ENCODE data around the gene NUDT22.

Gene NUDT22

GRCh38 chr11:64229090-64229743, 3.1 kb downstream of the NUDT22 start:
- Histone ChIP-seq H3K9me3 (no peaks in the 10 kb centered on the region), H3K36me3 (no peaks in the 10 kb centered on the region), H3K4me1 (peaks cover 0 to 68% (median 58%) of the 10 kb centered on the region in 4 donors), H3K27me3 (no peaks in the 10 kb centered on the region), H3K4me3 (peak overlapping the region in 1 of 2 donors; percentile 82), H3K27ac (peak overlapping the region; percentile 88 to 92)
- DNase-seq, result no peak
- TF ChIP-seq CTCF (IDR thresholded peaks at IDR 0.05), result no peak
- intact Hi-C loops (cut with DNase I; ENCODE audit: low total_unique reads), result loop anchor here (5.0 kb wide), 1 partner anchor 42 kb away; the partner anchor contains the start of gene STIP1

- Histone ChIP-seq H3K27ac (peak overlapping the region; percentile 88 to 92), H3K9me3 (no peaks in the 10 kb centered on the region), H3K36me3 (no peaks in the 10 kb centered on the region), H3K4me1 (peaks cover 0 to 68% (median 55%) of the 10 kb centered on the region in 4 donors), H3K27me3 (no peaks in the 10 kb centered on the region), H3K4me3 (peak overlapping the region; percentile 58 to 82)
- no peak for DNase-seq
- TF ChIP-seq CTCF (IDR thresholded peaks at IDR 0.05), result no peak
- intact Hi-C loops (cut with DNase I; ENCODE audit: low total_unique reads), result loop anchor here (5.0 kb wide), 1 partner anchor 42 kb away; the partner anchor contains the start of gene STIP1
Observed at GRCh38 chr11:64229744-64230170, 3.7 kb downstream of the NUDT22 start.

- Histone ChIP-seq H3K9me3 (no peaks in the 10 kb centered on the region), H3K4me1 (peaks cover 1 to 69% (median 55%) of the 10 kb centered on the region in 4 donors), H3K4me3 (peak within 1 kb of the TSS; percentile 58 to 82), H3K27me3 (no peaks in the 10 kb centered on the region), H3K27ac (peak within 1 kb of the TSS; percentile 88 to 92), H3K36me3 (no peaks in the 10 kb centered on the region)
- TF ChIP-seq CTCF (IDR thresholded peaks at IDR 0.05), result no peak
- intact Hi-C loops (cut with DNase I; ENCODE audit: low total_unique reads), result no loop called here
- DNase-seq, result peak; percentile 94 to 96
Observed at GRCh38 chr11:64230171-64230984, 4.3 kb downstream of the NUDT22 start, which contains the start of gene DNAJC4. TSS of gene DNAJC4 (plus strand) at chr11:64230548. CDS start at chr11:64230855, 307 bp downstream.

GRCh38 chr11:64230985-64231365, 4.9 kb downstream of the NUDT22 start:
- peaks cover 7 to 72% (median 58%) of the 10 kb centered on the region in 4 donors for H3K4me1 ChIP-seq
- no peak for TF ChIP-seq CTCF (IDR thresholded peaks at IDR 0.05)
- intact Hi-C loops (cut with DNase I; ENCODE audit: low total_unique reads), result no loop called here
- peak overlapping the region; percentile 58 to 82 for H3K4me3 ChIP-seq
- H3K27me3 ChIP-seq, result no peaks in the 10 kb centered on the region
- no peaks in the 10 kb centered on the region for H3K9me3 ChIP-seq
- H3K36me3 ChIP-seq, result peaks cover 0 to 3% (median 0%) of the 10 kb centered on the region in 3 donors
- peak overlapping the region; percentile 88 to 92 for H3K27ac ChIP-seq
- no peak for DNase-seq

- H3K36me3 ChIP-seq, result peaks cover 0 to 5% (median under 1%) of the 10 kb centered on the region in 3 donors
- no peaks in the 10 kb centered on the region for H3K9me3 ChIP-seq
- DNase-seq, result no peak
- H3K27me3 ChIP-seq, result no peaks in the 10 kb centered on the region
- intact Hi-C loops (cut with DNase I; ENCODE audit: low total_unique reads), result no loop called here
- H3K27ac ChIP-seq, result peak overlapping the region in 1 of 2 donors; percentile 88
- H3K4me1 ChIP-seq, result peaks cover 7 to 72% (median 59%) of the 10 kb centered on the region in 4 donors
- no peak for TF ChIP-seq CTCF (IDR thresholded peaks at IDR 0.05)
- H3K4me3 ChIP-seq, result no peak overlapping the region
Observed at GRCh38 chr11:64231546-64231945, 5.5 kb downstream of the NUDT22 start.

Data from tibial artery (tissue), 4 donors.